GM10248 (cell line): ENCODE results near the gene ZNF385B.

Experiments used
- CTCF ChIA-PET: fragments of 300-600 bp; sonication (Branson Sonifier 250); formaldehyde crosslinking; extraction: SDS; loops from one replicate; lab custom pipeline; 2021; ENCODE audit warnings: antibody characterized with exemption; lab: Yijun Ruan, JAX
- POLR2A ChIA-PET: fragments of 350-650 bp; sonication (Branson Sonifier 250); formaldehyde crosslinking; extraction: SDS; loops from one replicate; lab custom pipeline; 2020; ENCODE audit warnings: antibody characterized with exemption; lab: Yijun Ruan, JAX
- DNase-seq: peaks from one replicate; pipeline ENCODE4 v3.0.0; 2012; ENCODE audit errors: extremely low spot score
- TF ChIP-seq, protein P1 (sequence below): IDR thresholded peaks from 2 replicates; pipeline ENCODE4 v1.5.1; 2012; ENCODE audit warnings: mild to moderate bottlenecking, low read depth; ENCODE audit errors: extremely low read depth, missing control alignments, control extremely low read depth

The ZNF385B gene

DNA sequence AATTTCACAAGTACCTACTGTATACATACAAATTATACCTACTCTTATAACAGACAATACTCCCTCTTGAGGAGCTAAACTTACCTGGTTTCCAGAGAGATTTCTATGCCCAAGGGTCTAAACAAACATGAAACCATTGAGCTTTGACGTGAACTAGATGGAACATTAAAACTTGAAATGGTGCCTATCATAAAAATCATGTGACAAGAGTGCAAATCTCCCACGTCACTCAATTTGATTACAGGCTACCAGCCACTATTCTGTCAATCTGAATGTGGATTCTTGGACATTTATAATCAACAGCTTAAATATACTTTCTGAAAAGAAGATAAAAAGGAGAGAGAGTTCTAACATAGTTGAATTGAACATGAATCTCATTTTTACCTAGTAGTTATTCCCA is 299.7 kb downstream of the ZNF385B start:
- no peak for DNase-seq
- CTCF ChIA-PET: no interaction called here
- TF ChIP-seq, protein P1, sequence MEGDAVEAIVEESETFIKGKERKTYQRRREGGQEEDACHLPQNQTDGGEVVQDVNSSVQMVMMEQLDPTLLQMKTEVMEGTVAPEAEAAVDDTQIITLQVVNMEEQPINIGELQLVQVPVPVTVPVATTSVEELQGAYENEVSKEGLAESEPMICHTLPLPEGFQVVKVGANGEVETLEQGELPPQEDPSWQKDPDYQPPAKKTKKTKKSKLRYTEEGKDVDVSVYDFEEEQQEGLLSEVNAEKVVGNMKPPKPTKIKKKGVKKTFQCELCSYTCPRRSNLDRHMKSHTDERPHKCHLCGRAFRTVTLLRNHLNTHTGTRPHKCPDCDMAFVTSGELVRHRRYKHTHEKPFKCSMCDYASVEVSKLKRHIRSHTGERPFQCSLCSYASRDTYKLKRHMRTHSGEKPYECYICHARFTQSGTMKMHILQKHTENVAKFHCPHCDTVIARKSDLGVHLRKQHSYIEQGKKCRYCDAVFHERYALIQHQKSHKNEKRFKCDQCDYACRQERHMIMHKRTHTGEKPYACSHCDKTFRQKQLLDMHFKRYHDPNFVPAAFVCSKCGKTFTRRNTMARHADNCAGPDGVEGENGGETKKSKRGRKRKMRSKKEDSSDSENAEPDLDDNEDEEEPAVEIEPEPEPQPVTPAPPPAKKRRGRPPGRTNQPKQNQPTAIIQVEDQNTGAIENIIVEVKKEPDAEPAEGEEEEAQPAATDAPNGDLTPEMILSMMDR: no peak
- POLR2A ChIA-PET: no interaction called here

DNA sequence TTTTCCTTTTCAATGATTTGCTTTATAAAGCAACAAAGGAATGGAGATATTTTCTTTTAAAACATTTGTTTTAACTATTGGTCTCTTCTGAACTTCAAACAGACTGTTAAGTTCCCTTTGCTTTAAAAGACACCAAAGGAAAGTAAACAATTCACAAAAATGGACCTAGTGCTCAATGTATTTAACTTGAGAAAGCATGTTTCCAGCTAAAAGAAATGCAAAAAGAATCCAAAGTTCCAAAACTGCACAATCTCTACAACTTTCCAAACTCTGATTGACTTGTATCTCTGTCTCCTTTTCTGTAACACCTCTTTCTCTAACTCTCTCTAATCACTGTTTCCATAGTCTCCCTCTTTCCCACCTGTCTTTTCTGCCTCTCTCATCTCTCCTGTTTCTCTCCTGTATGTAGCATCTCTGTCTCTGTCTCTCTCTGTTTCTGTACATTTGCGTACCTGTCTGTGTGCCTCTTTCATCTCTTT is 301.1 kb downstream of the ZNF385B start:
- TF ChIP-seq, protein P1: no peak
- CTCF ChIA-PET: no interaction called here
- no peak for DNase-seq

DNA sequence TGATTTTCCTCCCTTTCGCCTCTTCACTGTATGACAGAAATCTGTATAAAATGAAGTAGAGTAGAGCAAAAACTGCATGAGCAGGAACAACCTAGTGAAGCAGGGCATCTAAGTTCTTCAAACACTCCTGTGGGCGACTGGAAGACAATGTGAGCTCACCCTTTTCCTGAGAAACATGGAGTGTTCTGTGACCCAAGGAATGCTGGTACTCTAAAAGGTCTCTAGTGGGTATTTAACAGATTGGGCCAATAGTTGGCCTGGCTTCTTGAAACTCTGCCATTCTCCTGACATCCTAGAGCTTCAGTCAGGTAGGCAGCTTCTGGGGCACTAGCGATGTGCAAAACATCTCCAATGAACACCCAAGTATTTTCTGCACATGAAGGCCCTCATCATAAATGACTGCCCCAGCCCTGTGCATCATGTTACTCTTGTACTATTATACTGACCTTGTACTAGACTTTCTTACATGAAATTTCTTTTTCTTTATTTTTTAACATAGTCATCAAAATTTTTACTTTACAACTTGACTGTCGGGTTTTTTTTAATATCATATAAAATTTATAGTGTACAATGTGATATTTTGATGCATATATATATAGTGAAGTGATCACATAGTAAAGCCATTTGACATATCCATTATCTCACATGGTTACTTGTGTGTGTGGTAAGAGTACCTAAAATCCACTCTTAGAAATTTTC is 302.2 kb downstream of the ZNF385B start:
- TF ChIP-seq, protein P1: no peak
- CTCF ChIA-PET: interaction anchor here (1.0 kb wide), 1 partner anchor 8 kb away, joined by 3 read pairs; no protein-coding TSS in a partner anchor
- POLR2A ChIA-PET: no interaction called here
- no peak for DNase-seq

More for the DNA sequence above, 301.1 kb downstream of the ZNF385B start:
- POLR2A ChIA-PET: no interaction called here

DNA sequence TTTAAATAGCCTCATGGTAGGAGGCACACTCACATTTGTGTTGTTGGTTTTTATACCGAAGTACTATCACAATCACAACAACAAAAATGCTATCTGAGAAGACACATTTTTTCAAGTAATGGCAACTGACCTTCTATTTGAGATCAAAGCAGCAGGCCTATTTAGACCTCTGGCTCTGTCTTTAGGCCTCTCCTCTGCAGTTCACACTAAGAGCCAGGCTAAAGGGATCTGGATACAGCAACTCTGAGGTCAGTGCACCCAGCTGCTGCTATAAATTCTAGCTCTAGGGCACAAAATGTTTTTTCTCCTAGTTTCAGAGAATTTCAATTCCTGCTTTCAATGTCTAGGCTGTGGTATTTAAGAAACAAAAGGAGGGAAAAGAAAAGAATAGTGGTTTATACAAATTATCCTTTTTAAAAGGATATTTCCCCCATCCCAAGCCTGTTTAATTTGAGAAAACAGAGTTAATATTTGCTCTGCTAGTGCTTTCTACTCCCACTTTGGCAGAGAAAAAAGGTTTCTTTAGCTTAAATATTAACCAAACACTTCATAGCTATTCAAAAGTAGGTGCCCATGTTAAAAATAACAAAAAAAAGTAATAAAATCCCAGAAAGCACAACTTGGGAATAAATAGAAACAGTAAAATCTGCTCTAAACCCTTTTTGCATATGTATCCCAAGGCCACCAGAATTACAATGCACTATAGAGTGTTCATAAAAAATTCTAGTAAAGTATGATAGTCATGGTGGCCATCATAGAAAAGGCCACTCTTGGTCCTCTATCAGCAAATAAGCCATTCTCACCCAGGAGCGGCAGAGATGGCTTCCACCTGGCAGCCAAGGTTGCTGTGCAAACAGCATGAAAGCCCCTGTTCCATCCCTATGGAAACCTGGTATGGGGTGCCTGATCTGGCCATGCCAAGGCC is 303.1 kb downstream of the ZNF385B start:
- TF ChIP-seq, protein P1: no peak
- POLR2A ChIA-PET: no interaction called here
- DNase-seq: no peak
- CTCF ChIA-PET: interaction anchor here (1.0 kb wide), 1 partner anchor 9 kb away, joined by 3 read pairs; no protein-coding TSS in a partner anchor

DNA sequence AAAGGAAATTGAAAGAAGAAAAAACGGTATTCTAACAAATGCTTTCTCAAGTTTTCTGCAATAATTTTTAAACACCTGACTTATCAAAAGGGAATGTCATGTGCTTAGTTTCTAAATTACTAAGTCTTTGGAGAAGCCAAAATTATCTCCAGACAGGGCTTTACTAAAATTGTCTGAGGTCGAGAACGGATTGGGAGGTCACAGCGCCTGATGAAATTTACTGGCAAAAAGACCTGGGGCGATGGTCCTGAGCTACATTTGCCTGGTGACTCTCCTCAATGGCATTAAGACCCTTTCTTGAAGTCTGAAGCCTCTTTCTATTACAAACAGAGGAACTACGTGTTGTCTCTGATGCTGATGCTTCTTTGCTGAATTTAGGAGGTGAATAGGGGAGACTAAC is 305.0 kb downstream of the ZNF385B start:
- no peak for DNase-seq
- CTCF ChIA-PET: no interaction called here
- TF ChIP-seq, protein P1: no peak
- POLR2A ChIA-PET: no interaction called here

DNA sequence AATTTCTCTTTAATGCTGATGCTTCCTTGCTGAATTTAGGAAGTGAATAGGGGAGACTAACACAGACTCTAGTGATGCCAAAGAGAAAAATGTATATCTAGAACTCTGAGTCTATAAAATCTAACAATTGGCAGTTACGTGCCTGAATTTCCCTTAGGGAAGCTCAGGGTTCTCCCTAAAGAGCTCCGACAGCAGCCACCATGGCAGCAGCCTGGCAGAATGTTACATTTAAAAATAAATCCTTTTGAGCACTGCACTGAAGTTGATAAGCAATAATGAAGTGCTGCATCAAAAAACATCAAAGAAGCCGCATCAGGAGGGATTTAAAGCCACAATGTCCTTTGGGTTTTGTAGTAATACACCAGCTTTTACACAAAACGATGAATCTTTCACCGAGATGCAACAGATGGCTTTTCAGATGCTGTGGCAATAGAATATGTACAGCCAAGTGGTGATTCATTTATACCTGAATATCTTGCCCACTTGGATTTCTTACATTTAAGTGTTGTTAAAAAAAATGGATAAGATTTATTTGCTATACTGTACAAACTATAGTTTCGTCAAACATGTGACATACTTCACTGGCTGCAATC is 305.6 kb downstream of the ZNF385B start:
- TF ChIP-seq, protein P1: no peak
- no peak for DNase-seq
- CTCF ChIA-PET: no interaction called here
- POLR2A ChIA-PET: no interaction called here
